Urinary bladder (tissue), 4 donors: ENCODE results near the gene KSR2. TPM values are rescaled to one million over a fixed set of nuclear protein-coding genes. Genes with fewer than 3 reads are reported as not detected.

Experiments used
- DNase-seq: peaks from one replicate; pipeline ENCODE4 v3.0.0-alpha.2; 2015; ENCODE audit errors: extremely low spot score
- H3K27ac ChIP-seq: one replicate; pipeline ENCODE4 v1.5.1; 2013; ENCODE audit warnings: low read depth, mild to moderate bottlenecking, moderate library complexity
- H3K36me3 ChIP-seq: one replicate; pipeline ENCODE4 v1.6.1; 2013; ENCODE audit warnings: mild to moderate bottlenecking, moderate library complexity; ENCODE audit not compliant: insufficient read depth
- H3K4me1 ChIP-seq: one replicate; pipeline ENCODE4 v1.6.1; 2013; ENCODE audit warnings: mild to moderate bottlenecking, moderate library complexity; ENCODE audit not compliant: insufficient read depth
- H3K4me3 ChIP-seq: one replicate; pipeline ENCODE4 v1.5.1; 2013; ENCODE audit warnings: low read depth, low read length
- WGBS: extraction: QIAGEN DNeasy Blood & Tissue Kit; methylation state at CpG from one replicate; pipeline ENCODE4 v1.1.7; 2013; 5-methylcytosine and 5-hydroxymethylcytosine counted together
- polyA plus RNA-seq: library from polyadenylated mRNA; stranded (reverse); fragments of 200-250 nt; gene quantifications from one replicate; pipeline ENCODE4 v1.2.3, GENCODE V29; 2013
- total RNA-seq: library from RNA; depleted of rRNA; stranded (reverse); fragments of >200 nt; gene quantifications from one replicate; pipeline ENCODE4 v1.2.3, GENCODE V29; 2014
- donor health status: healthy with polysubstance abuse.
- donor health status: healthy.

Gene KSR2
- total and polyA plus RNA-seq, 2 donors, result 0.05 to 0.32 TPM

- Histone ChIP-seq H3K27ac (no peak overlapping the region), H3K36me3 (no peaks in the 10 kb centered on the region), H3K4me1 (no peaks in the 10 kb centered on the region), H3K4me3 (no peak overlapping the region)
- no peak for DNase-seq
- WGBS, result 93% methylated on average over 3 of the region's 3 CpGs
Measured at GRCh38 chr12:117797202-117797601, 171.6 kb downstream of the KSR2 start.

- no peak overlapping the region for H3K27ac ChIP-seq
- H3K4me3 ChIP-seq, result no peak overlapping the region
- no peaks in the 10 kb centered on the region for H3K36me3 ChIP-seq
- no peak for DNase-seq
- WGBS, result 90% methylated on average over 8 of the region's 8 CpGs
- no peaks in the 10 kb centered on the region for H3K4me1 ChIP-seq
Measured at GRCh38 chr12:117792877-117793424, 175.8 kb downstream of the KSR2 start.

GRCh38 chr12:117792471-117792870 lies 176.3 kb downstream of the KSR2 start:
- H3K27ac ChIP-seq, result no peak overlapping the region
- no peaks in the 10 kb centered on the region for H3K4me1 ChIP-seq
- 82% methylated on average over 4 of the region's 4 CpGs for WGBS
- H3K4me3 ChIP-seq, result no peak overlapping the region
- H3K36me3 ChIP-seq, result no peaks in the 10 kb centered on the region
- DNase-seq, result no peak

- Histone ChIP-seq H3K4me3 (no peak overlapping the region), H3K4me1 (no peaks in the 10 kb centered on the region), H3K36me3 (no peaks in the 10 kb centered on the region), H3K27ac (no peak overlapping the region)
- 54% methylated on average over 2 of the region's 2 CpGs for WGBS
- no peak for DNase-seq
Measured at GRCh38 chr12:117790948-117791347, 177.8 kb downstream of the KSR2 start.

GRCh38 chr12:117790198-117790597 lies 178.6 kb downstream of the KSR2 start:
- WGBS, result 49% methylated on average over 2 of the region's 2 CpGs

GRCh38 chr12:117789195-117789912 lies 179.4 kb downstream of the KSR2 start:
- Histone ChIP-seq H3K4me1 (no peaks in the 10 kb centered on the region), H3K4me3 (no peak overlapping the region), H3K36me3 (no peaks in the 10 kb centered on the region), H3K27ac (no peak overlapping the region)
- DNase-seq, result no peak
- 30% methylated on average over 7 of the region's 7 CpGs for WGBS

More at GRCh38 chr12:117790198-117790597, 178.6 kb downstream of the KSR2 start:
- Histone ChIP-seq H3K4me3 (no peak overlapping the region), H3K27ac (no peak overlapping the region), H3K36me3 (no peaks in the 10 kb centered on the region), H3K4me1 (no peaks in the 10 kb centered on the region)
- DNase-seq, result no peak

- WGBS, result 73% methylated on average over 5 of the region's 5 CpGs
- no peaks in the 10 kb centered on the region for H3K4me1 ChIP-seq
- no peak for DNase-seq
- no peaks in the 10 kb centered on the region for H3K36me3 ChIP-seq
- H3K27ac ChIP-seq, result no peak overlapping the region
- no peak overlapping the region for H3K4me3 ChIP-seq
Measured at GRCh38 chr12:117778656-117779055, 190.1 kb downstream of the KSR2 start.

- Histone ChIP-seq H3K4me1 (no peaks in the 10 kb centered on the region), H3K27ac (no peak overlapping the region), H3K36me3 (no peaks in the 10 kb centered on the region), H3K4me3 (no peak overlapping the region)
- DNase-seq, result no peak
- WGBS, result 49% methylated on average over 5 of the region's 5 CpGs
Measured at GRCh38 chr12:117774941-117775775, 193.6 kb downstream of the KSR2 start.

- H3K4me3 ChIP-seq, result no peak overlapping the region
- peaks cover 1% of the 10 kb centered on the region for H3K4me1 ChIP-seq
- no peaks in the 10 kb centered on the region for H3K36me3 ChIP-seq
- no peak for DNase-seq
- no peak overlapping the region for H3K27ac ChIP-seq
- WGBS, result 64% methylated on average over 3 of the region's 3 CpGs
Measured at GRCh38 chr12:117768860-117769259, 199.9 kb downstream of the KSR2 start.

GRCh38 chr12:117766008-117766407 lies 202.8 kb downstream of the KSR2 start:
- WGBS, result 92% methylated on average over 2 of the region's 2 CpGs

GRCh38 chr12:117762143-117762542 lies 206.6 kb downstream of the KSR2 start:
- Histone ChIP-seq H3K4me1 (peaks cover 1% of the 10 kb centered on the region), H3K4me3 (no peak overlapping the region), H3K36me3 (no peaks in the 10 kb centered on the region), H3K27ac (no peak overlapping the region)
- DNase-seq, result no peak
- 90% methylated on average over 2 of the region's 2 CpGs for WGBS

More at GRCh38 chr12:117766008-117766407, 202.8 kb downstream of the KSR2 start:
- Histone ChIP-seq H3K4me1 (peaks cover 1% of the 10 kb centered on the region), H3K36me3 (no peaks in the 10 kb centered on the region), H3K27ac (no peak overlapping the region), H3K4me3 (no peak overlapping the region)
- no peak for DNase-seq

- H3K36me3 ChIP-seq, result no peaks in the 10 kb centered on the region
- H3K4me3 ChIP-seq, result no peak overlapping the region
- no peak overlapping the region for H3K27ac ChIP-seq
- WGBS, result 90% methylated on average over 3 of the region's 3 CpGs
- H3K4me1 ChIP-seq, result peaks cover 1% of the 10 kb centered on the region
- DNase-seq, result no peak
Measured at GRCh38 chr12:117761528-117762100, 207.2 kb downstream of the KSR2 start.

- WGBS, result 94% methylated on average over 39 of the region's 39 CpGs
- H3K4me1 ChIP-seq, result peaks cover 1% of the 10 kb centered on the region
Measured at GRCh38 chr12:117760990-117761389, 207.8 kb downstream of the KSR2 start.

More at GRCh38 chr12:117760990-117761389, 207.8 kb downstream of the KSR2 start:
- Histone ChIP-seq H3K27ac (no peak overlapping the region), H3K36me3 (no peaks in the 10 kb centered on the region), H3K4me3 (no peak overlapping the region)
- no peak for DNase-seq
